Naive thymus-derived CD8-positive, alpha-beta T cell (primary cell): ENCODE results near the gene GPATCH4. TPM values are rescaled to one million over a fixed set of nuclear protein-coding genes. Genes with fewer than 3 reads are reported as not detected.
A peak's percentile ranks its signal among the peaks of the same experiment; 100 is the strongest.
"Not testable (repeated sequence)": the region's sequence is repeated elsewhere in the genome, so short reads cannot be mapped to it uniquely, and the experiment has no call there.

ENCODE experiments used
- ATAC-seq, 2 donors: fragments of 150-1000 bp; cut with Tn5 transposase in 1 of 2; sonication (Bioruptor Pico), chemical (Tn5 transposase) in 1 of 2; 1 replicate in 1 of 2; 2 replicates in 1 of 2; pipeline ENCODE4 v1.10.0; 2021; ENCODE audit warnings: mild to moderate bottlenecking in 2 of 2, moderate library complexity in 2 of 2
- POLR2A ChIA-PET: fragments of 350-600 bp; sonication (Branson Sonifier 250); formaldehyde crosslinking; loops from one replicate; lab custom pipeline; 2021; ENCODE audit warnings: antibody characterized with exemption; lab: Charles Lee
- DNase-seq, 10 donors: peaks; one replicate each; pipeline versions ENCODE4 v3.0.0 to v3.0.0-alpha.2; 2020 to 2022
- H3K27ac Mint-ChIP-seq, 10 donors: one replicate each; pipeline ENCODE4 v1.8.0; 2020 to 2022; ENCODE audit warnings: mild to moderate bottlenecking in 10 of 10, mixed read lengths in 10 of 10, moderate library complexity in 4 of 10, inconsistent platforms in 1 of 10
- H3K27me3 Mint-ChIP-seq, 5 donors: one replicate each; pipeline ENCODE4 v1.8.0; 2021 to 2022; ENCODE audit warnings: mixed read lengths in 5 of 5
- H3K36me3 Mint-ChIP-seq, 3 donors: one replicate each; pipeline ENCODE4 v1.8.0; 2020 to 2022; ENCODE audit warnings: mixed read lengths in 3 of 3, mild to moderate bottlenecking in 2 of 3, inconsistent platforms in 1 of 3
- H3K4me1 Mint-ChIP-seq, 4 donors: one replicate each; pipeline ENCODE4 v1.8.0; 2021 to 2022; ENCODE audit warnings: mixed read lengths in 4 of 4
- H3K4me3 Mint-ChIP-seq, 10 donors: one replicate each; pipeline ENCODE4 v1.8.0; 2020 to 2022; ENCODE audit warnings: mild to moderate bottlenecking in 10 of 10, mixed read lengths in 10 of 10, moderate library complexity in 6 of 10, inconsistent platforms in 1 of 10
- H3K9me3 Mint-ChIP-seq, 9 donors: one replicate each; pipeline ENCODE4 v1.8.0; 2020 to 2022; ENCODE audit warnings: mixed read lengths in 9 of 9, mild to moderate bottlenecking in 3 of 9, inconsistent platforms in 1 of 9, moderate library complexity in 1 of 9
- polyA plus RNA-seq, 3 donors: library from polyadenylated mRNA; unstranded; fragments of 300-500 nt; fragmentation: Illumina TruSeq; gene quantifications; one replicate each; pipeline ENCODE4 v1.2.3, GENCODE V29; 2021
- total RNA-seq, 8 experiments: library from RNA in 2 of 8; stranded (reverse) in 2 of 8; gene quantifications; one replicate each; pipeline ENCODE4 v1.2.3 and lab custom pipeline; 2021 to 2026

The GPATCH4 gene
- total and polyA plus RNA-seq, 5 experiments from 2014 or later: 27.3 to 70.4 (median 44.2) TPM

DNA sequence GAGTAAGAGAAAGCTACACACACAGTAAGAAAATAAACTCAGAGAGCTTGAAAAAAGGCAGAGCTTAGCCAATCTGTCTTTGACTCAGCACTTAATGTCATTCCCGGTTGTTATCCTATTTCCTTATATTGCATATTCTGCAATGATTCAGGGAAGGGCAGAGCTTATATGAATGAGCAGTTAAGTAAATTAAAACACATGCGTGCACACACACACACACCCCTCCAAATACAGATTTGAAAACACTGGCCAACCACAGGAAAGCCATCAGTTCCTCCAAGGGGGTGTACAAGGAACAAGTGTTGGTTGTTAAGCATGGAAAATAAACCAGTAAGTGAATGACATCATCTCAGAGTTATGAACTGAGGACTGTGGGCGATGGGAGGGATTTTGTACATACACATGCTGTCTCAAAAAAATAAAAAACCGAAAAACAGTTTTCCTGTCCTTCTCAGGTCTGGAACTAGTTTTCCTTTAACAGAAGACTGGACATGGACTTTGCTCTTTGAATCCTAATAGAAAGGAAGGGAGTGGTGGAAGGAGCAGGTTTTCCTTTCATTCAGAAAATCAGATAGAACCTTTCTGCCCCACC lies 29.9 kb downstream of the GPATCH4 start:
- H3K27me3 Mint-ChIP-seq: peaks cover 16 to 37% (median 28%) of the 10 kb centered on the region in 5 donors
- POLR2A ChIA-PET: interaction anchor here (0.6 to 2.5 kb wide), 5 partner anchors 11 to 613 kb away, joined by 3 to 12 read pairs (median 5); no protein-coding TSS in a partner anchor
- no peaks in the 10 kb centered on the region for H3K36me3 Mint-ChIP-seq
- no peak overlapping the region for H3K27ac Mint-ChIP-seq
- ATAC-seq (no peak), DNase-seq (no peak)
- H3K4me3 Mint-ChIP-seq: peak overlapping the region in 6 of 10 donors; percentile 23 to 92 (median 42)
- no peaks in the 10 kb centered on the region for H3K9me3 Mint-ChIP-seq
- peaks cover 12 to 20% (median 17%) of the 10 kb centered on the region in 4 donors for H3K4me1 Mint-ChIP-seq

DNA sequence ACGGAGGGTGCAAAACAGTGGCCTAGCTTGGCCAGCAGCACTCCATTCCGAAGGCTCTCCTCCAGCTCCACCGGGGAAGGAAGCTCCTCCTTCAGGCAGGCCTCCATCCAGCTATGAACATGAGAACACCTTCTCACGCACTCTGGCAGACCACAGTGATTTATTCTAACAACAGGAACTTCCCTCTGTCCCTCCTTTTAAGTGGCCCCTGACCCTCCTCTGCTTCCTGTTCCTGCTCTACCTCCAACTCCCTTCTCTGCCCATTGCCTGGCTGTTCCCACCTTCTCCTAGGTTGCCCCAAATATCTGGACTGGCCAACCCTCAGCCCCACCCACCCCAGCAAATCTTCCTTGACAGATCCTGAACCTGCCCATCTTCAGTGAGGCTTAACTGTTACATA lies 34.8 kb downstream of the GPATCH4 start:
- Mint-ChIP-seq H3K4me3 (no peak overlapping the region), H3K36me3 (no peaks in the 10 kb centered on the region), H3K27ac (no peak overlapping the region), H3K9me3 (no peaks in the 10 kb centered on the region), H3K4me1 (peaks cover 0 to 5% (median 3%) of the 10 kb centered on the region in 4 donors), H3K27me3 (peaks cover 7 to 16% (median 11%) of the 10 kb centered on the region in 5 donors)
- DNase-seq (no peak), ATAC-seq (no peak)
- POLR2A ChIA-PET: interaction anchor here (1.9 kb wide), 1 partner anchor 66 kb away, joined by 10 read pairs; the partner anchor contains the start of gene MEF2D

DNA sequence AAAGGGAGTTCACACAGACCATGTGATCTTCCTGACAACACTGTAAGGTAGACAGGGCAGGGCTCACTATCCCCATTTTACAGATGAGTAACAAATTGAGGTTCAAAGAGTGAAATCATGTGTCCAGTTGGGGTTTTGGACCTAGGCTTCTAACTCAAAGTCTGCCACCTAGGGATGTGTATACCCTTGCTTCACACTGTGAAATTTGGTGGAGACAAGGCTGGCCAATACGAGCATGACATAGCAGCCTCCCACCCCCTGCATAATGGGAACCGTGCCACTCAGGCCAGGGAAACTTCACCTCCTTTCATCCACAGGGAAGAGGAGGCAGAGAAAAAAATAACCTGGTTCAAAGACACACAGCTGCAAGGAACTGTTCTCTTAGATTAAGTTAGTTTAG lies 35.8 kb downstream of the GPATCH4 start:
- H3K4me1 Mint-ChIP-seq: no peaks in the 10 kb centered on the region
- DNase-seq (no peak), ATAC-seq (no peak)
- POLR2A ChIA-PET: interaction anchor here (1.9 kb wide), 1 partner anchor 65 kb away, joined by 10 read pairs; the partner anchor contains the start of gene MEF2D
- peaks cover 0 to 9% (median 5%) of the 10 kb centered on the region in 5 donors for H3K27me3 Mint-ChIP-seq
- no peaks in the 10 kb centered on the region for H3K9me3 Mint-ChIP-seq
- peak overlapping the region in 1 of 10 donors; percentile 4 for H3K27ac Mint-ChIP-seq
- no peaks in the 10 kb centered on the region for H3K36me3 Mint-ChIP-seq
- no peak overlapping the region for H3K4me3 Mint-ChIP-seq

DNA sequence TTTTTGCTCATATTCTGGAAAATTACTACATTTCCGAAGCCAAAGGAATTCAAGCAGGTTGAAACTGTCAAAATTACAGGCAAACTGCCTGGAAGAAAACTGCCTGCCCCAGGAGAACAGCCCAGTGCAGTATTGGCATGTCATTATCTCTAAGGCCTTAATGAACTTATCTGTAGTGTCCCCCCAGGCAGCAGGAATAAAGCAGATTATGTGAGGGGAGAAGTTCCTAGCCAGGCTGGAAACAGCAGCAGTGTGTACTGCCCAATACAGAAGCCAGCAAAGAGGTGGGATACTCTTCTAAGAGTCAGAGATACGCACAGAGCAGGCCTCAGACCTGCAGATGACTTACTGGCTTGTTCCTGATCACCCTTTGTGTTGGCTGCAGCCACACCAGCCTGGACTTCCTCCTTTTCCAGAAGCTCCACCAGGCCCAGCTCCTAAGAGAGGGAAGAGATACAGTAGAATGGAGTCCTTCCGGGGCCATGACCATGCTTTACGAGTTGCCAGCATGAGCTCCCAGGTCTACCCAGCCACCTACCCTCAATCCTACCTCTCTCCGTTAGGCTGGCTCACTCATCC lies 40.6 kb downstream of the GPATCH4 start:
- no peaks in the 10 kb centered on the region for H3K4me1 Mint-ChIP-seq
- no peaks in the 10 kb centered on the region for H3K9me3 Mint-ChIP-seq
- no peak overlapping the region for H3K27ac Mint-ChIP-seq
- no peak overlapping the region for H3K4me3 Mint-ChIP-seq
- DNase-seq (no peak), ATAC-seq (no peak)
- H3K36me3 Mint-ChIP-seq: no peaks in the 10 kb centered on the region
- H3K27me3 Mint-ChIP-seq: no peaks in the 10 kb centered on the region
- POLR2A ChIA-PET: no interaction called here

DNA sequence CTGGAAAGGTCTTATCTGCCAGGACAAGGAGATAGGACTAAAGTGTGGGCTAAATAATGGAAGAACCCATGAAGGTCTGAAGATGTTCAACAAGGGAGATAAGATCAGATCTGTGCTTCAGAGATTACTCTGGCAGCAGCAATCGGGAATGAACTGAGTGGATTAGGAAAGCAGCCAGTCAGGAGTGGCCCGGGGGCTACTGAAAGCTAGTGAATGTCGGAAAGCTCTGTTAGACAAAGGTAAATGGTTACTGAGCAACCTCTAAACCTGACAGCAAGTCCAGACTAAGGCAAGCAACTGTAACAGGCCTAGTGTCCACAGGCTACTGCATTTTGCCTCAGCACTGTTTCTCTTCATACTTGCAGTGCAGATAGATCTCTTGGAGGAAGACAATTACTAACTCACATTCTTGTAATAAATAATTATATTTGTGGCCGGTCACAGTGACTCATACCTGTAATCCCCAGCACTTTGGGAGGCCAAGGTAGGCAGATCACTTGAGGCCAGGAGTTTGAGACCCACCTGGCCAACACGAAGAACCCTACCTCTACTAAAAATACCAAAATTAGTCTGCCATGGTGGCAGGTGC lies 41.4 kb downstream of the GPATCH4 start:
- POLR2A ChIA-PET: interaction anchor here (0.6 to 1.1 kb wide), 2 partner anchors 13 to 1437 kb away, joined by 3 read pairs; partner anchors contain the start of gene IQGAP3
- Mint-ChIP-seq H3K27me3 (no peaks in the 10 kb centered on the region), H3K27ac (peak overlapping the region in 2 of 10 donors; percentile 1 to 18), H3K4me1 (no peaks in the 10 kb centered on the region), H3K9me3 (no peaks in the 10 kb centered on the region), H3K36me3 (no peaks in the 10 kb centered on the region), H3K4me3 (no peak overlapping the region)
- no peak for ATAC-seq
- no peak for DNase-seq

DNA sequence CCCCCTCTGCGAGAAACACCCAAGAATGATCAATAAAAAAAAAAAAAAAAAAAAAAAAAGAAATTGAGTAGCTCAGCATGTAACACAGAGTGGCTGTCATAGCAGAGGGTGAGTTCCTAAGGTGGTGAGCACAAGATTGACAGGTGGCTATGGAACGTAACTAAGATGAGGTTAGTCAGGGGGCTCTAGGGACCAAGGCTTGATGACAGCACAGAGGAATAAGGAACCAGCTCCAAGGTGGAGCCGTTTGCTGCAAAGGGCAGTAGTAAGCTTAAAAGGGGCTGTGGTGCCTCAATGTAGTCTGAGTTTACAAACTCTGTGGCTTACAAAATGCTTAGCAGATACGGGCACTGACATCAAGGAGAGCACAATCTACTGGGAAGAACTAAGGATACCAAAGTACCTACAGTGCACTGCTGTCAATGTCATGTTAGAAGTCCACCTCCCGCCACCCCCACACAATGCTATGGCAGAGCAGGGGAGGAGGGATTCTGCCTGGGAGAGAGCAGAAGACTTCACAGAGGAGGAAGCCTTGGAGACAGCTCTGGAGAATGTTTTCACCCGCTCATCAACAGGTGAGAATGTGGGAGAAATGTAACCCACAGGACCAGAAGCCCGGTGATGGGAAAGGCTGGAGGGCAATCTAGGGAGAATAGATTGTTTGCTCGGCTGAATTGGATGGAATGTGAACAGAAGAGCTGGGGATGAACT lies 42.0 kb downstream of the GPATCH4 start:
- ATAC-seq (no peak), DNase-seq (no peak)
- Mint-ChIP-seq H3K4me3 (no peak overlapping the region), H3K27ac (no peak overlapping the region), H3K27me3 (no peaks in the 10 kb centered on the region), H3K9me3 (no peaks in the 10 kb centered on the region), H3K4me1 (no peaks in the 10 kb centered on the region), H3K36me3 (no peaks in the 10 kb centered on the region)
- POLR2A ChIA-PET: interaction anchor here (0.6 to 1.1 kb wide), 2 partner anchors 13 to 1437 kb away, joined by 3 read pairs; partner anchors contain the start of gene IQGAP3

DNA sequence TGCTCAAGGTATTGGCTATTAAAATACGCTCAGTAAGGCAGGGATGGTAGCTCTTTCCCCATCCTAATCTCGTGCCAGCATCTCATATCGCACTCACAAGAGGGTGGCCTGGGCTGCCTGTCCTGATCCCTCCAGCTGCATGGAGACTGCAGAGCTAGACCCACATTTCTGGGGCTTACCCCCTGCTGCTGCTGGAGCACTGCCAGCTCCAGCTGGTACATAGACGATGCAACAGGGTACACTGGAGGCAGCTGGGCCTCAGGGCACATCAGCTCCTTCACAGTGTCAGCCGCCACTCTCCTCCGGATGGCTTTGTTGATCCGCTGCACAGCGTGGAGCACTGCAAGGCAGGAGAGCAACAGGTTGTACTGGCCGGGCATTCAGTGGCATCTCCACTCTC lies 44.9 kb downstream of the GPATCH4 start:
- H3K4me1 Mint-ChIP-seq: peaks cover 0 to 20% (median 3%) of the 10 kb centered on the region in 4 donors
- H3K36me3 Mint-ChIP-seq: no peaks in the 10 kb centered on the region
- H3K9me3 Mint-ChIP-seq: no peaks in the 10 kb centered on the region
- DNase-seq: no peak
- ATAC-seq: no peak
- no peak overlapping the region for H3K4me3 Mint-ChIP-seq
- no peaks in the 10 kb centered on the region for H3K27me3 Mint-ChIP-seq
- POLR2A ChIA-PET: interaction anchor here (0.6 kb wide), 1 partner anchor 210 kb away, joined by 7 read pairs; no protein-coding TSS in a partner anchor
- H3K27ac Mint-ChIP-seq: peak overlapping the region in 1 of 10 donors; percentile 38

DNA sequence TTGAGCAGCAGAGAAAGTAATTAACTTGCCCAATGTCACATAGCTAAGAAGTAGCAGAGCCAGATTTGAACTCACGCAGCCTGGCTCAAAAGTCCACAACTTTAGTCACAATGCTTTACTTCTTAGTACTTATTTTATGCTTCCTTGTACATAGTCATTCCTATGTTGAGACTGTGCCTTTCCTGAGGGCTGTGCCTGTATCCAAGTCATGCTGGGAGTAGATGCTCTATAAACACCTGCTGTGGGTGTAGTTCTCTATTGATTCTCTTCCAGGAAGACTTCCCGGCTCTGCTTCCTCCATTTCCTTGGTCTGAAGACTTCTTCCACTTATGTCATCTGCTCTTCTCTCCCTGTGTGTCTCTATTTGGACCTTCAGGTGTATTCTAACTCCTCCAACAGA lies 45.6 kb downstream of the GPATCH4 start:
- no peaks in the 10 kb centered on the region for H3K9me3 Mint-ChIP-seq
- no peaks in the 10 kb centered on the region for H3K36me3 Mint-ChIP-seq
- no peak overlapping the region for H3K27ac Mint-ChIP-seq
- H3K4me3 Mint-ChIP-seq: no peak overlapping the region
- no peak for ATAC-seq
- peaks cover 0 to 22% (median 3%) of the 10 kb centered on the region in 4 donors for H3K4me1 Mint-ChIP-seq
- no peak for DNase-seq
- H3K27me3 Mint-ChIP-seq: no peaks in the 10 kb centered on the region
- POLR2A ChIA-PET: interaction anchor here (0.6 kb wide), 1 partner anchor 209 kb away, joined by 7 read pairs; no protein-coding TSS in a partner anchor

DNA sequence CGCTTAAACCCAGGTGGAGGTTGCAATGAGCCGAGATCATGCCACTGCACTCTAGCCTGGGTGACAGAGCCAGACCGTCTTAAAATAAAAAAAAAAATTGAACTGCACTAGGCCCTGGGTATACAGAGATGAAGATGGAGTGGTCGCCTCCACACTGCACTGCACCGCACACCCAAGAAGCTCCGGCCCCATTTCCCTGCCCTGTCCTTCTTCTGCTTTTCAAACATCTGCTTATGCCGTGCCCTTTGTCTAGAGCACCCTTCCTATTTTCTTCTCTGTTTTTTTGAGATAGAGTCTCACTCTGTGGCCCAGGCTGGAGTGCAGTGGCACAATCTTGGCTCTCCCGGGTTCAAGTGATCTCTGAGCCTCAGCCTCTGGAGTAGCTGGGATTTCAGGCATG lies 46.3 kb downstream of the GPATCH4 start:
- Mint-ChIP-seq H3K9me3 (no peaks in the 10 kb centered on the region), H3K4me3 (no peak overlapping the region), H3K27me3 (no peaks in the 10 kb centered on the region), H3K36me3 (no peaks in the 10 kb centered on the region), H3K27ac (no peak overlapping the region), H3K4me1 (peaks cover 0 to 22% (median 3%) of the 10 kb centered on the region in 4 donors)
- ATAC-seq (no peak), DNase-seq (no peak)
- POLR2A ChIA-PET: no interaction called here

DNA sequence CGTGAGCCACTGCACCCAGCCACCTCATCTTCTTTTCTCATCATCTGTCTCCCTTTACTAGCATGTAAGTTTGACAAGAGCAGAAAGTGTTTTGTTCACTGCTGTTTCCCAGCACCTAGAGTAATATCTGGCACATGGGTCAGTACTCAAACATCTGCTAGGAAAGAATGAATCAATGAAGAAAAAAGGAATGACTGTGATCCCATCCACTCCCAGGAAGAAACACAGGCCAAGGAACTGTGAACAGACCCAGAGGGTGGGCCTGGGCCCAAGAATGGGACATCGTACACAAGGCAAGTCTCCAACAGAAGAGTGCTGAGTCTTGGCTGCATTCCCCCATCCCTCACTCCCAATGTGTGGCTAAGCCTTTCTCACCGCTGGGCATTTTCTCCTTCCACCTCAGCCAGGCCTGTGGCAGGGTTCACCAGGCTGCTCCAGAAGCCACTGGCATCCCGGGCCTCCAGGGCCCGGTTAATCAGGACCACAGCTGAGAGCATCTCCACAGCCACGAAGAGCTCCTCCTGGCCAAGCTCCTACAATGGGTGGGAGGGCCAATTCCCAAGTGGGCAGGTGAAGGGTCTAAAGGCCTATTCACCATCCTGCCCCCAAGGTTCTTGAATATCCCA lies 47.3 kb downstream of the GPATCH4 start:
- no peaks in the 10 kb centered on the region for H3K36me3 Mint-ChIP-seq
- no peak overlapping the region for H3K4me3 Mint-ChIP-seq
- peaks cover 0 to 26% (median 3%) of the 10 kb centered on the region in 4 donors for H3K4me1 Mint-ChIP-seq
- ATAC-seq (no peak), DNase-seq (no peak)
- POLR2A ChIA-PET: no interaction called here
- H3K27ac Mint-ChIP-seq: no peak overlapping the region
- H3K9me3 Mint-ChIP-seq: no peaks in the 10 kb centered on the region
- no peaks in the 10 kb centered on the region for H3K27me3 Mint-ChIP-seq

DNA sequence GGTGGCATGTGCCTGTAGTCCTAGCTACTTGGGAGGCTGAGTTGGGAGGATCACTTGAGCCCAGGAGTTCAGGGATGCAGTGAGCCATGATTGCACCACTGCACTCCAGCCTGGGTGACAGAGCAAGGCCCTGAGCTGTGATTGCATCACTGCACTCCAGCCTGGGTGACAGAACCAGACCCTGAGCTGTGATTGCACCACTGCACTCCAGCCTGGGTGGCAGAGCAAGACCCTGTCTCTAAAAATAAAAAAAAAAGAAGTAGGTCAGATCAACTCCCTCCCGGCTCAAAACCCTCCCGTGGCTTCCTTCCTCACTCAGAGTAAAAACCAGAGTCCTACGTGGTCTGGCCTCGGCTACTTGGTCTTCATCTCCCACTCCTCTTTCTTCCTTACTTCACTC lies 48.3 kb downstream of the GPATCH4 start:
- not testable (repeated sequence) for H3K9me3 Mint-ChIP-seq, ATAC-seq, DNase-seq, H3K27me3 Mint-ChIP-seq, H3K36me3 Mint-ChIP-seq, H3K4me3 Mint-ChIP-seq
- Mint-ChIP-seq H3K27ac (peak overlapping the region in 4 of 10 donors; percentile 5 to 47 (median 36)), H3K4me1 (peaks cover 0 to 26% (median 3%) of the 10 kb centered on the region in 4 donors)
- POLR2A ChIA-PET: interaction anchor here (0.6 kb wide), 1 partner anchor 45 kb away, joined by 4 read pairs; no protein-coding TSS in a partner anchor

DNA sequence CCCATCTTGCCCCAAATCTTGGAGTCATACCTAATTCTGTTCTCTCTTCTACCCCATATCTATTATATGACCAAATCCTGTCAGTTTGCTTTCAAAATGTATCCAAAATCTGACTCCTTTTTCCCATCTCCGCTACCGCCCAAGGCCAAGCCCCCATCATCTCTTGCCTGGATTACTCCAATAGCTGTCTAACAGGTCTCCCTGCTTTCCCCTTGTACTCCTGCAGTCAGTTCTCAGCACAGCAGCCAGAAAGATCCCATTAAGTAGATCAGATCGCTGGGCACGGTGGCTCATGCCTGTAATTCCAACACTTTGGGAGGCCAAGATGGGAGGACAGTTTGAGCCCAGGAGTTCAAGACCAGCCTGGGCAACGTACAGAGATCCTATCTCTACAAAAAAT lies 48.8 kb downstream of the GPATCH4 start:
- POLR2A ChIA-PET: interaction anchor here (0.6 kb wide), 1 partner anchor 44 kb away, joined by 4 read pairs; no protein-coding TSS in a partner anchor
- Mint-ChIP-seq H3K27ac (peak overlapping the region in 1 of 10 donors; percentile 9), H3K27me3 (no peaks in the 10 kb centered on the region), H3K4me3 (no peak overlapping the region), H3K9me3 (no peaks in the 10 kb centered on the region), H3K36me3 (no peaks in the 10 kb centered on the region), H3K4me1 (peaks cover 0 to 26% (median 3%) of the 10 kb centered on the region in 4 donors)
- no peak for DNase-seq
- ATAC-seq: no peak
